Hematopoietic multipotent progenitor cell treated with erythropoietin and hydrocortisone succinate and interleukin-3 and kit ligand, for 8 days (in vitro differentiated cells): ENCODE data around the gene OR13G1.
"Not testable (repeated sequence)": the region's sequence is repeated elsewhere in the genome, so short reads cannot be mapped to it uniquely, and the experiment has no call there.

Experiments used
- DNase-seq: peaks from one replicate; pipeline ENCODE4 v3.0.0-alpha.2; 2015

Gene OR13G1

GRCh38 chr1:247679639-247680038, at the start of gene OR13G1:
Gene OR13G1, minus strand, starts transcription at chr1:247679739. Its CDS starts 6,698 bp downstream, at chr1:247673041.
- DNase-seq = no peak

GRCh38 chr1:247721222-247721621, 41.7 kb upstream of the OR13G1 start:
- DNase-seq = no peak

GRCh38 chr1:247716546-247716945, 37.0 kb upstream of the OR13G1 start, which contains the start of gene OR6F1:
Gene OR6F1, minus strand, starts transcription at chr1:247716646. Its CDS starts 3,891 bp downstream, at chr1:247712755.
- no peak for DNase-seq

- DNase-seq = no peak
Measured at GRCh38 chr1:247713753-247714152, 34.2 kb upstream of the OR13G1 start.

- not testable (repeated sequence) for DNase-seq
Measured at GRCh38 chr1:247710681-247711080, 31.1 kb upstream of the OR13G1 start.

- DNase-seq = no peak
Measured at GRCh38 chr1:247701338-247701737, 21.8 kb upstream of the OR13G1 start.

- DNase-seq = peak; percentile 89
Measured at GRCh38 chr1:247681288-247681897, 1.9 kb upstream of the OR13G1 start.

- DNase-seq = no peak
Measured at GRCh38 chr1:247680171-247680570, 632 bp upstream of the OR13G1 start.

- no peak for DNase-seq
Measured at GRCh38 chr1:247669225-247669624, 10.3 kb downstream of the OR13G1 start.

- peak; percentile 20 for DNase-seq
Measured at GRCh38 chr1:247656221-247656875, 23.2 kb downstream of the OR13G1 start.

- no peak for DNase-seq
Measured at GRCh38 chr1:247653040-247653439, 26.5 kb downstream of the OR13G1 start.

- peak; percentile 42 for DNase-seq
Measured at GRCh38 chr1:247647864-247648263, 31.7 kb downstream of the OR13G1 start.

- DNase-seq = no peak
Measured at GRCh38 chr1:247646867-247647266, 32.7 kb downstream of the OR13G1 start.

- DNase-seq = no peak
Measured at GRCh38 chr1:247642742-247643141, 36.8 kb downstream of the OR13G1 start.

GRCh38 chr1:247639381-247639981, 40.1 kb downstream of the OR13G1 start:
- peak; percentile 86 for DNase-seq

GRCh38 chr1:247638781-247639180, 40.8 kb downstream of the OR13G1 start:
- DNase-seq = peak; percentile 4

- DNase-seq = no peak
Measured at GRCh38 chr1:247638011-247638410, 41.5 kb downstream of the OR13G1 start.

GRCh38 chr1:247627951-247628350, 51.6 kb downstream of the OR13G1 start:
- DNase-seq = no peak
